WTC11 (cell line): ENCODE measurements around the gene TUBGCP3. TPM values are rescaled to one million over a fixed set of nuclear protein-coding genes. Genes with fewer than 3 reads are reported as not detected.

Experiments used
- ATAC-seq: fragments of 200-7000 bp; cut with Tn5 transposase; 2 replicates; pipeline ENCODE4 v1.10.0; 2021; ENCODE audit warnings: mild to moderate bottlenecking, moderate library complexity
- CTCF ChIA-PET: fragments of 300-600 bp; sonication (Branson Sonifier 250); formaldehyde crosslinking; loops from one replicate; lab custom pipeline; 2021; ENCODE audit warnings: antibody characterized with exemption; lab: Charles Lee
- POLR2A ChIA-PET: fragments of 350-600 bp; sonication (Branson Sonifier 250); formaldehyde crosslinking; loops from one replicate; lab custom pipeline; 2021; ENCODE audit warnings: antibody characterized with exemption; lab: Charles Lee
- DNase-seq: peaks from one replicate; pipeline ENCODE4 v3.0.0; 2021; ENCODE audit warnings: low spot score
- H3K27ac Mint-ChIP-seq: 2 replicates; pipeline ENCODE4 v1.8.0; 2021; ENCODE audit warnings: mixed read lengths
- H3K27me3 Mint-ChIP-seq: 2 replicates; pipeline ENCODE4 v1.8.0; 2021; ENCODE audit warnings: low read depth, mild to moderate bottlenecking, moderate library complexity, mixed read lengths
- H3K36me3 Mint-ChIP-seq: 2 replicates; pipeline ENCODE4 v1.8.0; 2021; ENCODE audit warnings: mixed read lengths
- H3K4me1 Mint-ChIP-seq: 2 replicates; pipeline ENCODE4 v1.8.0; 2022; ENCODE audit warnings: mixed read lengths
- H3K4me3 Mint-ChIP-seq: 2 replicates; pipeline ENCODE4 v1.8.0; 2021; ENCODE audit warnings: mild to moderate bottlenecking, moderate library complexity, mixed read lengths
- H3K9me3 Mint-ChIP-seq: 2 replicates; pipeline ENCODE4 v1.8.0; 2021; ENCODE audit warnings: mixed read lengths
- ARID4B ChIP-seq: sonication (generic); formaldehyde crosslinking; IDR thresholded peaks from 2 replicates; pipeline ENCODE4 v1.8.0; 2023; ENCODE audit warnings: missing genetic modification reagents, mild to moderate bottlenecking, borderline replicate concordance
- CBFB ChIP-seq: sonication (generic); formaldehyde crosslinking; IDR thresholded peaks from 2 replicates; pipeline ENCODE4 v1.8.1; 2022; ENCODE audit warnings: mild to moderate bottlenecking, low read depth, missing genetic modification reagents
- CTCF ChIP-seq: fragments of 200-600 bp; IDR thresholded peaks from 2 replicates; pipeline ENCODE4 v1.8.0; 2022; ENCODE audit warnings: antibody characterized with exemption
- E2F4 ChIP-seq: sonication (generic); formaldehyde crosslinking; IDR thresholded peaks from 2 replicates; pipeline ENCODE4 v1.8.1; 2022; ENCODE audit warnings: low read depth, mild to moderate bottlenecking, moderate library complexity, missing genetic modification reagents, borderline replicate concordance
- ESRRA ChIP-seq: sonication (generic); formaldehyde crosslinking; IDR thresholded peaks from 2 replicates; pipeline ENCODE4 v1.8.1; 2022; ENCODE audit warnings: mild to moderate bottlenecking, missing genetic modification reagents, borderline replicate concordance
- ETV6 ChIP-seq: sonication (generic); formaldehyde crosslinking; IDR thresholded peaks from 2 replicates; pipeline ENCODE4 v1.8.1; 2022; ENCODE audit warnings: mild to moderate bottlenecking, missing genetic modification reagents
- GTF2I ChIP-seq: fragments of 250-450 bp; sonication (Bioruptor Pico); conservative IDR thresholded peaks from 2 replicates; pipeline ENCODE4 v1.4.0; 2021; ENCODE audit warnings: mild to moderate bottlenecking
- HMGXB4 ChIP-seq: sonication (generic); formaldehyde crosslinking; IDR thresholded peaks from 2 replicates; pipeline ENCODE4 v1.8.1; 2023; ENCODE audit warnings: mild to moderate bottlenecking, moderate library complexity, missing genetic modification reagents
- MAX ChIP-seq: sonication (generic); formaldehyde crosslinking; IDR thresholded peaks from 2 replicates; pipeline ENCODE4 v1.8.0; 2022; ENCODE audit warnings: mild to moderate bottlenecking, missing genetic modification reagents
- PREB ChIP-seq: sonication (generic); formaldehyde crosslinking; IDR thresholded peaks from 2 replicates; pipeline ENCODE4 v1.8.1; 2022; ENCODE audit warnings: mild to moderate bottlenecking, missing genetic modification reagents, moderate library complexity, borderline replicate concordance
- SP1 ChIP-seq: sonication (generic); formaldehyde crosslinking; conservative IDR thresholded peaks from 2 replicates; pipeline ENCODE4 v1.8.1; 2022; ENCODE audit warnings: missing genetic modification reagents
- total RNA-seq: library from RNA; stranded (reverse); gene quantifications from 3 replicates; pipeline ENCODE4 v1.2.3, GENCODE V29; 2021

TUBGCP3 gene
- total RNA-seq, 1 experiment from 2014 or later, result 29.9 TPM

- DNase-seq, result no peak
- Mint-ChIP-seq H3K9me3 (peaks cover 2% of the 10 kb centered on the region; the same call in 1 of the 2 replicates), H3K27ac (no peak overlapping the region), H3K4me3 (no peak overlapping the region), H3K27me3 (peaks cover 12% of the 10 kb centered on the region), H3K36me3 (no peaks in the 10 kb centered on the region), H3K4me1 (peaks cover 10% of the 10 kb centered on the region)
- ChIA-PET POLR2A (interaction anchor here (1.1 to 1.3 kb wide), 2 partner anchors 185 to 372 kb away, joined by 3 to 4 read pairs; no protein-coding TSS in a partner anchor), CTCF (interaction anchor here (0.6 to 4.0 kb wide), 39 partner anchors 10 to 1016 kb away, joined by 3 to 63 read pairs (median 5); partner anchors contain the start of gene SOX1)
- no peak for ATAC-seq
- no peak for TF ChIP-seq PREB (CRISPR knock-in tag)
- TF ChIP-seq MAX (CRISPR knock-in tag), result no peak
- TF ChIP-seq HMGXB4, result 0 out of 2 replicates have a peak, but pooled peaks have one; percentile 22
- TF ChIP-seq GTF2I (CRISPR knock-in tag), result no peak
- TF ChIP-seq E2F4 (CRISPR knock-in tag), result no peak
Observed at GRCh38 chr13:112444416-112445399, 143.2 kb downstream of the TUBGCP3 start.

- peak; percentile 94 for DNase-seq
- TF ChIP-seq CTCF (peak; percentile 93), SP1 (CRISPR knock-in tag) (0 out of 2 replicates have a peak, but pooled peaks have one; percentile 40), ESRRA (no peak), ARID4B (CRISPR knock-in tag) (0 out of 2 replicates have a peak, but pooled peaks have one; percentile 42), ETV6 (CRISPR knock-in tag) (peak; percentile 46; the same call in 1 of the 2 replicates), CBFB (no peak)
- peak; percentile 95 for ATAC-seq
- H3K4me3 Mint-ChIP-seq, result no peak overlapping the region
- POLR2A ChIA-PET, result interaction anchor here (1.1 to 1.3 kb wide), 2 partner anchors 184 to 371 kb away, joined by 3 to 4 read pairs; no protein-coding TSS in a partner anchor
- peaks cover 15% of the 10 kb centered on the region for H3K27me3 Mint-ChIP-seq
- H3K36me3 Mint-ChIP-seq, result no peaks in the 10 kb centered on the region
- peaks cover 9% of the 10 kb centered on the region for H3K9me3 Mint-ChIP-seq
- no peak overlapping the region for H3K27ac Mint-ChIP-seq
- peaks cover 10% of the 10 kb centered on the region for H3K4me1 Mint-ChIP-seq
- CTCF ChIA-PET, result interaction anchor here (0.6 to 4.0 kb wide), 41 partner anchors 11 to 1015 kb away, joined by 3 to 63 read pairs (median 5); partner anchors contain the start of gene SOX1
Observed at GRCh38 chr13:112443995-112444311, 144.0 kb downstream of the TUBGCP3 start.
